ENCODE measurements around the gene THOC2. TPM values are rescaled to one million over a fixed set of nuclear protein-coding genes. Genes with fewer than 3 reads are reported as not detected.

The THOC2 gene
- total RNA-seq, 2 donors from 2014 or later = 48.0 to 76.2 TPM

- H3K27me3 ChIP-seq (replicated peaks; ENCODE audit: insufficient read depth) = no peaks in the 10 kb centered on the region
- TF ChIP-seq POLR2AphosphoS5 (IDR thresholded peaks at IDR 0.05) = no peak
- TF ChIP-seq POLR2A (IDR thresholded peaks at IDR 0.05) = no peak
- TF ChIP-seq CTCF (IDR thresholded peaks at IDR 0.05) = no peak
- no peaks in the 10 kb centered on the region for H3K4me1 ChIP-seq (replicated peaks)
- no peaks in the 10 kb centered on the region for H3K36me3 ChIP-seq
- H3K27ac ChIP-seq = no peak overlapping the region
- intact Hi-C loops (cut with DNase I) = no loop called here
- no peaks in the 10 kb centered on the region for H3K9me3 ChIP-seq
- DNase-seq (ENCODE audit: low spot score) = peak; percentile 5
- no peak overlapping the region for H3K4me3 ChIP-seq
- 58% methylated on average over 6 of the region's 20 CpGs for WGBS
These were observed 84.6 kb downstream of the THOC2 start for GRCh38 chrX:123648028-123648810.

- Histone ChIP-seq H3K36me3 (no peaks in the 10 kb centered on the region), H3K4me3 (no peak overlapping the region), H3K27me3 (replicated peaks; ENCODE audit: insufficient read depth) (no peaks in the 10 kb centered on the region), H3K4me1 (replicated peaks) (no peaks in the 10 kb centered on the region), H3K27ac (no peak overlapping the region), H3K9me3 (no peaks in the 10 kb centered on the region)
- TF ChIP-seq POLR2AphosphoS5 (IDR thresholded peaks at IDR 0.05) (no peak), POLR2A (IDR thresholded peaks at IDR 0.05) (no peak), CTCF (IDR thresholded peaks at IDR 0.05) (no peak)
- no peak for DNase-seq (ENCODE audit: low spot score)
- intact Hi-C loops (cut with DNase I) = no loop called here
- 86% methylated on average over 4 of the region's 4 CpGs for WGBS
These were observed 85.6 kb downstream of the THOC2 start for GRCh38 chrX:123647244-123647643.

- intact Hi-C loops (cut with DNase I) = no loop called here
- TF ChIP-seq CTCF (IDR thresholded peaks at IDR 0.05) (no peak), POLR2AphosphoS5 (IDR thresholded peaks at IDR 0.05) (no peak), POLR2A (IDR thresholded peaks at IDR 0.05) (no peak)
- Histone ChIP-seq H3K27me3 (replicated peaks; ENCODE audit: insufficient read depth) (no peaks in the 10 kb centered on the region), H3K4me1 (replicated peaks) (no peaks in the 10 kb centered on the region), H3K9me3 (no peaks in the 10 kb centered on the region), H3K4me3 (no peak overlapping the region), H3K27ac (no peak overlapping the region), H3K36me3 (no peaks in the 10 kb centered on the region)
- WGBS = 94% methylated on average over 3 of the region's 3 CpGs
- no peak for DNase-seq (ENCODE audit: low spot score)
These were observed 103.3 kb downstream of the THOC2 start for GRCh38 chrX:123629502-123629901.

GRCh38 chrX:123626962-123627361 is 105.9 kb downstream of the THOC2 start:
- no peak for DNase-seq (ENCODE audit: low spot score)
- Histone ChIP-seq H3K27me3 (replicated peaks; ENCODE audit: insufficient read depth) (no peaks in the 10 kb centered on the region), H3K36me3 (no peaks in the 10 kb centered on the region), H3K27ac (no peak overlapping the region), H3K9me3 (no peaks in the 10 kb centered on the region), H3K4me3 (no peak overlapping the region), H3K4me1 (replicated peaks) (no peaks in the 10 kb centered on the region)
- intact Hi-C loops (cut with DNase I) = no loop called here
- no peak for TF ChIP-seq POLR2AphosphoS5 (IDR thresholded peaks at IDR 0.05)
- no peak for TF ChIP-seq POLR2A (IDR thresholded peaks at IDR 0.05)
- TF ChIP-seq CTCF (IDR thresholded peaks at IDR 0.05) = no peak

- no peak for TF ChIP-seq CTCF (IDR thresholded peaks at IDR 0.05)
- no peak for TF ChIP-seq POLR2AphosphoS5 (IDR thresholded peaks at IDR 0.05)
- TF ChIP-seq POLR2A (IDR thresholded peaks at IDR 0.05) = no peak
- Histone ChIP-seq H3K4me1 (replicated peaks) (no peaks in the 10 kb centered on the region), H3K4me3 (no peak overlapping the region), H3K9me3 (no peaks in the 10 kb centered on the region), H3K27me3 (replicated peaks; ENCODE audit: insufficient read depth) (no peaks in the 10 kb centered on the region), H3K36me3 (no peaks in the 10 kb centered on the region), H3K27ac (no peak overlapping the region)
- no peak for DNase-seq (ENCODE audit: low spot score)
- intact Hi-C loops (cut with DNase I) = no loop called here
- whole genome bisulfite sequencing = 83% methylated on average over 2 of the region's 2 CpGs
These were observed 106.9 kb downstream of the THOC2 start for GRCh38 chrX:123625952-123626351.

Data from prostate gland (tissue), 2 donors.